ENCODE data around the gene ADAMTS17. TPM values are rescaled to one million over a fixed set of nuclear protein-coding genes. Genes with fewer than 3 reads are reported as not detected.

ADAMTS17 gene
- total RNA-seq, 1 donor from 2014 or later: 0.06 TPM

DNA sequence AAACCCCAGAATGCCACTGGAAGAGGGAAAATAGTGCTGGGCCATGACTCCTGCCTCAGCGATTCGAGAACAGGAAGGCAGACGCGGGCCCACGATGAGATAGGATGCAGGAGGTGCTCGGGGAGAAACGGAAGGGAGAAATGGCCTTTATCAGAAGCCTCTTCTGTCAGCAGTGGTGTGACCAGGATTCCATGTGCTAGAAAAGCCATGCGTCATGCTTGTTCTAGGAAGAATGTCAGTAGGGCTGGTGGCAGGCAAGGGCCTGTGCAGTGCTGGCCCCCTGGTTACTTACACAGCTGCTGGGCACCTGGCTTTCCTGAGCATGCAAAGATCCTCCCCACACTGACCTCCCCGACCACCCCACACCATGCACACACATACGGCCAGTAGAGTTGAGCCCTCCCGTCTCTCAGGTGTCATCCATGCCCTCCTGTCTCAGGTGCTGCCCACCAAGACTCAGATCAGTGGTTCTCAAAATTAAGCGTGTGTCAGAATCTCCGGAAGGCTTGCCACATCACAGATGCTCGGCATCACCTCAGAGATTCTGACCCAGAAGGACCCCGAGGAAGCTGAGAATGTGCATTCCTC is 106.7 kb downstream of the ADAMTS17 start:
- no peak for DNase-seq (ENCODE audit: low read depth)
- H3K4me3 ChIP-seq (ENCODE audit: low read depth, low read length): no peak overlapping the region
- TF ChIP-seq, protein P1, sequence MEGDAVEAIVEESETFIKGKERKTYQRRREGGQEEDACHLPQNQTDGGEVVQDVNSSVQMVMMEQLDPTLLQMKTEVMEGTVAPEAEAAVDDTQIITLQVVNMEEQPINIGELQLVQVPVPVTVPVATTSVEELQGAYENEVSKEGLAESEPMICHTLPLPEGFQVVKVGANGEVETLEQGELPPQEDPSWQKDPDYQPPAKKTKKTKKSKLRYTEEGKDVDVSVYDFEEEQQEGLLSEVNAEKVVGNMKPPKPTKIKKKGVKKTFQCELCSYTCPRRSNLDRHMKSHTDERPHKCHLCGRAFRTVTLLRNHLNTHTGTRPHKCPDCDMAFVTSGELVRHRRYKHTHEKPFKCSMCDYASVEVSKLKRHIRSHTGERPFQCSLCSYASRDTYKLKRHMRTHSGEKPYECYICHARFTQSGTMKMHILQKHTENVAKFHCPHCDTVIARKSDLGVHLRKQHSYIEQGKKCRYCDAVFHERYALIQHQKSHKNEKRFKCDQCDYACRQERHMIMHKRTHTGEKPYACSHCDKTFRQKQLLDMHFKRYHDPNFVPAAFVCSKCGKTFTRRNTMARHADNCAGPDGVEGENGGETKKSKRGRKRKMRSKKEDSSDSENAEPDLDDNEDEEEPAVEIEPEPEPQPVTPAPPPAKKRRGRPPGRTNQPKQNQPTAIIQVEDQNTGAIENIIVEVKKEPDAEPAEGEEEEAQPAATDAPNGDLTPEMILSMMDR (conservative IDR thresholded peaks at IDR 0.05; ENCODE audit: low read depth, low read length): no peak

DNA sequence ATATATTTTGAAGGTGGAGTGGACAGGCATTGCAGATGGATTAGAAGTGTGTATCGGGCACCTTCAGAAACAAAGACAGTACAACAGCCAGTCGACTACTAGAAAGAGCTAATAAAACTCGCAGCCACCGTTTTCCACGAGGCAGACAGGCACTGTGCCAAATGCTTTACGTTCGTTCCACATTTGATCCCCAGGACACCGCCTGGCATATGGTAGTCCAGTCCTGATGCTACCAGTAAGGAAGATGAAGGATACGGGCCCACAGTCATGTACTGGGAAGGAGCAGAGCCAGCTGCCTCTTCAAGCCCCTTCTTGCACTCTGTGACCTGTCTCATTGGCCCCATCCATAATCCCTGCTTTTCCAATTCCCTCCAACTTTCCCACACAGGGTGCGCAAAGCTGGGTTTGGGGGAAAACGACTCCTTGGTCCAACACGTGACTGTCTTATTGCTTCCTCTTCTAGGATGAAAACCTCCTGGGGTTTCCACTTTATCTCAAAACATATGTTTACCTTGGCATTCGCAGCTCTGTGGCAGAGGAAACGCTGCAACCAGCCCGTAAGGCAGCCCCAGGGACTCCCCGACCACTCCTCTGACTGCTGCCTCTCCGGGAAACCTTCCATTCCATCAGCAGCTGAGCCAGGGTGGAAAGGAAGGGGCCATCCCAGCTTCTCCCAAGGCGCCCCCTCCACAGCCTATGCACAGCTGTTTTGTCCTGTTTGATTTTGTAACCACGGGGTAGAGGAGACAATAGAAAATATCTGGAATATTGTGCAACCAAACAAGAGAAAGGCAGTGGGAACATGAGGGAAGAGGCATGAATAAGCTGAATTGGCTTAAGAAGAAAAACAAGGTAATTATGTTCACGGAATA is 107.4 kb downstream of the ADAMTS17 start:
- no peak for DNase-seq (ENCODE audit: low read depth)
- TF ChIP-seq, protein P1 (conservative IDR thresholded peaks at IDR 0.05; ENCODE audit: low read depth, low read length): no peak
- no peak overlapping the region for H3K4me3 ChIP-seq (ENCODE audit: low read depth, low read length)

DNA sequence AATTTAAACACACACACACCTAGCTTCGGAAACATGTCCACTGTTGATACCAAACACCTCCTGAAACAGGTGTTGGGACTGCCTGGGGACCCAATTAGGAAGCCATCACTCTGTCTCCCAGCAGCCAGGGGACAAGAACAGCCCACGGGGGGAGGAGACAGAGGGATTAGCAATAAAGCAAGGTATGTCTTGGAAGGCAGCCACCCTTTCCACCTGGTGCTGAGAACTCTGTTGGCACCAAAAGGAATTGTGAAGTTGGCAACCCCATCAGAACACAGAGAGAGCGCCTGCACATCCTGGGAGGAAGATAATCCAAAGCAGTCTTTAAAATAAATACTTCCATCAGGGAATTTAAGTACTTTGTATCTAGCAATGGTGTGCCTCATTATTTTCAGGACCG is 111.0 kb downstream of the ADAMTS17 start:
- TF ChIP-seq, protein P1 (conservative IDR thresholded peaks at IDR 0.05; ENCODE audit: low read depth, low read length): no peak
- DNase-seq (ENCODE audit: low read depth): no peak
- no peak overlapping the region for H3K4me3 ChIP-seq (ENCODE audit: low read depth, low read length)

DNA sequence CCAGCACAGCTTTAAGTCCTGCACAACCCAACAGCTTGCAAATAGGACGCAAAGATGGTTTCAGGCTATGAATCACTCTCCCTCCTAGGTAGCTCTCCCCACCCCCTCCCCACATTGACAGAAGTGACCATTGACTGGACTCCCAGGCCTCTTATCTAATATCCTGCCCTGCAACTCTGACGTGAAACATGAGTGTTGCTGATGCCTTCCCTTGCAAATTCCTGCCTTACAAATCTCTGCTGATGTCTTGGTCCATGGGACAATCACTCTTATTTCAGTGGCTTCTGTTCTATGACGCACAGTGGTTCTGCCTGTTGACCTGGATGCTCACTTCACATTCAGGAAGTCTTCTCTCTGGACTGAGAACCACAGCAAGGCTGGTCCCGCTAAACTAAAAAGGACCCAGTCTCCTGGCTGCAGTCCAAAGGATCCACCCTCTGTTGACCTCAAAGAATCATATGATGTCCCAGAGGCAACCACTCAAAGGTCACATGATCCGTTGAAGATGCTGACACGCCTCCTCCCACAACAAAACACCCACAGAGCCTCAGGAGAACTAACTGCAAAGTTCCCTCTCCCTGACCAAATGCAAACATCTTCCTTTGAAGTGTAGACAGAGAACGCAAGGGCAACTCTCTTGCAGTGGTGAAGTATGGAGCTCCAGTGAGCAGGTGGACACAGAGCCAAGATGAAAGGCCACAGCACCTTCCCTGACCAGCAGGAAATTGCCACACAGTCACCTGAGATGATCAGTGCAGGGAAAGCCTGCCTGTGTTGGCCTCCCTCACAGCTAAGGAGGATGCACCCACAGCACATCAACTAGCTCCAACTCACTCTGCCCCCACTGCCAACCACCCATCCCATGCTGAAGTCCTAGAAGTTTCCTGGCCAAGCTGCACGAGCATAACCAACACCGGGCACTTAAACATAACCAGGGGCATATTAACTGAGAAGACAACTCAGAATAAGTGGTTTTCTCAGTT is 112.3 kb downstream of the ADAMTS17 start:
- H3K4me3 ChIP-seq (ENCODE audit: low read depth, low read length): no peak overlapping the region
- DNase-seq (ENCODE audit: low read depth): no peak
- TF ChIP-seq, protein P1 (conservative IDR thresholded peaks at IDR 0.05; ENCODE audit: low read depth, low read length): no peak

DNA sequence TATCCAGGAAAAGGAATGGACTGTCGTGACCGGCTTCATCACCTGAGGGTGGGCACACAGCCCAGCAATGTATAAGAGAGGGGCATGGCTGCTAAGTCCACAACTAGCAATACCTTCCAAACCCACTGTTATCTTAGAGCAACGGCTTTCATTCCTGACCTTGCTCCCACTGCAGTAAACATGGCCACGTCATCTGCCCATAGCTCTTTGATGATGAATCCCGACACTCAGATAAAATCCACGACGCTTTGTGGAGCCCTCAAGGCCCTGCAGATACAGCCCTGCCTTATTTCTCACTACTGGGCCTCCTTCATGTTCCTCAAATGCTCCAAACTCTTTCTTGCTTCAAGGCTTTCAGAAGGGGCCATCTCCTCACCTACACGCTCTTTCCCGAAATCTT is 114.0 kb downstream of the ADAMTS17 start:
- no peak for DNase-seq (ENCODE audit: low read depth)
- TF ChIP-seq, protein P1 (conservative IDR thresholded peaks at IDR 0.05; ENCODE audit: low read depth, low read length): no peak
- H3K4me3 ChIP-seq (ENCODE audit: low read depth, low read length): no peak overlapping the region

DNA sequence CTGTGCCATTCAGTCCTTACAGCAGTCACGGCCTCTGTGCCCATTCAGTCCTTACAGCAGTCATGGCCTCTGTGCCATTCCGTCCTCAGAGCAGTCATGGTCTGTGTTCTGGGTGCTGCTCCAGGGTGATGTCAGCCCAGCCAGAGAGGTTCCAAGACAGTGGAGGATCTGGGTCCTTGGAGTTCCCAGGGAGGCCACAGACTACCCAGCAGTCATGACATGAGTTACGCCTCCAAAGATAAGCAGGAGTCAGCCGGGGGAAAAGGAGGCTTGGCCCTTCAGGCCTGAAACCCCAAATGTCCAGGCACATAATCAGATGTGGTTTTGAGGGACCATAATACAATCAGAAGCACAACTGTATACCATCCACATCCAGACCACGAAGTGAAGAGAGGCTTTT is 115.7 kb downstream of the ADAMTS17 start:
- TF ChIP-seq, protein P1 (conservative IDR thresholded peaks at IDR 0.05; ENCODE audit: low read depth, low read length): no peak
- no peak for DNase-seq (ENCODE audit: low read depth)

More for the DNA sequence above, 115.7 kb downstream of the ADAMTS17 start:
- H3K4me3 ChIP-seq (ENCODE audit: low read depth, low read length): no peak overlapping the region
